ENCODE measurements around the gene CHI3L1.

CHI3L1 gene

DNA sequence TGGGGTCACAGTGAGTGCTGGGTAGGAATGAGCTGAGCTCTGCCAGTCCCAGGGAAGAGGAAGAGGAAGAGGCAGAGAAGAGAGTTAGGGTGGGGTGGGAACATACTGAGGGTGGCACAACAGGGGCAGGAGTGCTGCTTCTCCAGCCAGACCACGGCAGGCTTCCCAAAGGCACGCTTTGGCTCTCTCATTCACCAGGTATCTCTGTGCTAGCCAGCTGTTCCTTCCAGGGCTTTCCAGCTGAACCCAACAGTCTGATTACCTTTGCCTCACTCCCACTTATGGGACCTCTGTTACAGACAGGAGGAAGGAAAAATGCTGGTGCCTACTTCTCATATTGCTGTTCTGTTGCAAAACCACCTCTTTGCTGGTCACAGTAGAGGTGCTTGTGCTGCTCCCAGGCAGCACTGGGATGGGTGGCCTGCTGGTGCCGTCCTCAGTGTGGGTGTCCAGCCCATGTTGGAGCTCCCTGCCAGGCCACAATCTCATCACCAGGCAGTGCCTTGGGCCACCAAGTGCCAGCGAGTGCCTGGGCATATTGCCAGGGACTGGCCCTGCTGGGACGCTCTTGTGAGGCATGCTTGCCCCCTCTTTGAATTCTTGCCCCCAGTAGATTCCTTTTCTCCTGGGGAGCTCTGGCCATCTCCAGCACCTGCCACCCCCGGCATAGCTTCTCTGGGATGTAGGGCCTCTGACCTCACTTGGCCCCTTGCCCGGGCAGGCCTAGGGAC is 56.8 kb downstream of the CHI3L1 start:
- no peak for DNase-seq

All from NCI-H1694 treated with DMSO at 0.1 percent for 48 hours (cell line).